Activated naive CD4-positive, alpha-beta T cell treated with anti-CD3 and anti-CD28 coated beads, Interleukin-2, amount 10 ng/mL, durations not matched to agents 7 days and 5 days (primary cell): ENCODE measurements around the gene ARID5B.
"Not testable (repeated sequence)": the region's sequence is repeated elsewhere in the genome, so short reads cannot be mapped to it uniquely, and the experiment has no call there.

Experiments
- CTCF ChIA-PET: fragments of 350-600 bp; sonication (Branson Sonifier 250); formaldehyde crosslinking; loops from one replicate; lab custom pipeline; 2021; ENCODE audit warnings: antibody characterized with exemption; lab: Charles Lee
- DNase-seq: peaks from one replicate; pipeline ENCODE4 v3.0.0-alpha.2; 2020
- H3K27ac Mint-ChIP-seq: one replicate; pipeline ENCODE4 v1.8.0; 2021; ENCODE audit warnings: mild to moderate bottlenecking, moderate library complexity, mixed read lengths
- H3K27me3 Mint-ChIP-seq: one replicate; pipeline ENCODE4 v1.8.0; 2021; ENCODE audit warnings: mild to moderate bottlenecking, mixed read lengths
- H3K36me3 Mint-ChIP-seq: one replicate; pipeline ENCODE4 v1.8.0; 2021; ENCODE audit warnings: mixed read lengths
- H3K4me1 Mint-ChIP-seq: one replicate; pipeline ENCODE4 v1.8.0; 2021; ENCODE audit warnings: mixed read lengths
- H3K4me3 Mint-ChIP-seq: one replicate; pipeline ENCODE4 v1.8.0; 2021; ENCODE audit warnings: mild to moderate bottlenecking, moderate library complexity, mixed read lengths
- H3K9me3 Mint-ChIP-seq: one replicate; pipeline ENCODE4 v1.8.0; 2021; ENCODE audit warnings: mixed read lengths

The ARID5B gene

GRCh38 chr10:61900829-61901792, at the start of gene ARID5B:
ARID5B (plus strand) TSS chr10:61901699; CDS start chr10:61901710, 11 bp downstream.
- Mint-ChIP-seq H3K27me3 (no peaks in the 10 kb centered on the region), H3K36me3 (peaks cover 20% of the 10 kb centered on the region), H3K4me1 (peaks cover 55% of the 10 kb centered on the region), H3K27ac (peak within 1 kb of the TSS; percentile 99), H3K9me3 (no peaks in the 10 kb centered on the region), H3K4me3 (peak within 1 kb of the TSS; percentile 94)
- CTCF ChIA-PET = interaction anchor here (0.7 to 4.0 kb wide), 7 partner anchors 87 to 344 kb away, joined by 3 to 19 read pairs (median 9); no protein-coding TSS in a partner anchor
- peak; percentile 68 for DNase-seq

GRCh38 chr10:61852261-61852660, 49.2 kb upstream of the ARID5B start:
- H3K4me3 Mint-ChIP-seq = no peak overlapping the region
- H3K27me3 Mint-ChIP-seq = peaks cover 2% of the 10 kb centered on the region
- H3K27ac Mint-ChIP-seq = no peak overlapping the region
- DNase-seq = no peak
- no peaks in the 10 kb centered on the region for H3K36me3 Mint-ChIP-seq
- no peaks in the 10 kb centered on the region for H3K9me3 Mint-ChIP-seq
- peaks cover under 1% of the 10 kb centered on the region for H3K4me1 Mint-ChIP-seq
- CTCF ChIA-PET = no interaction called here

GRCh38 chr10:61855771-61856170, 45.7 kb upstream of the ARID5B start:
- no peak for DNase-seq

GRCh38 chr10:61857746-61858145, 43.8 kb upstream of the ARID5B start:
- Mint-ChIP-seq H3K27me3 (peaks cover 8% of the 10 kb centered on the region), H3K36me3 (no peaks in the 10 kb centered on the region), H3K4me1 (no peaks in the 10 kb centered on the region), H3K4me3 (no peak overlapping the region), H3K9me3 (no peaks in the 10 kb centered on the region), H3K27ac (no peak overlapping the region)
- no peak for DNase-seq
- CTCF ChIA-PET = interaction anchor here (0.7 kb wide), 1 partner anchor 240 kb away, joined by 3 read pairs; no protein-coding TSS in a partner anchor

More at GRCh38 chr10:61855771-61856170, 45.7 kb upstream of the ARID5B start:
- CTCF ChIA-PET = interaction anchor here (0.8 kb wide), 1 partner anchor 105 kb away, joined by 4 read pairs; no protein-coding TSS in a partner anchor
- Mint-ChIP-seq H3K27me3 (peaks cover 8% of the 10 kb centered on the region), H3K4me1 (no peaks in the 10 kb centered on the region), H3K9me3 (no peaks in the 10 kb centered on the region), H3K4me3 (no peak overlapping the region), H3K27ac (no peak overlapping the region), H3K36me3 (no peaks in the 10 kb centered on the region)

GRCh38 chr10:61859786-61860185, 41.7 kb upstream of the ARID5B start:
- Mint-ChIP-seq H3K27me3 (peaks cover 8% of the 10 kb centered on the region), H3K9me3 (no peaks in the 10 kb centered on the region), H3K4me1 (no peaks in the 10 kb centered on the region), H3K27ac (no peak overlapping the region), H3K36me3 (no peaks in the 10 kb centered on the region), H3K4me3 (no peak overlapping the region)
- CTCF ChIA-PET = no interaction called here
- DNase-seq = no peak

- no peaks in the 10 kb centered on the region for H3K36me3 Mint-ChIP-seq
- CTCF ChIA-PET = interaction anchor here (1.3 kb wide), 1 partner anchor 27 kb away, joined by 4 read pairs; no protein-coding TSS in a partner anchor
- no peak overlapping the region for H3K4me3 Mint-ChIP-seq
- no peak for DNase-seq
- H3K4me1 Mint-ChIP-seq = no peaks in the 10 kb centered on the region
- H3K9me3 Mint-ChIP-seq = no peaks in the 10 kb centered on the region
- H3K27ac Mint-ChIP-seq = no peak overlapping the region
- H3K27me3 Mint-ChIP-seq = peaks cover 8% of the 10 kb centered on the region
Measured at GRCh38 chr10:61860964-61861758, 40.3 kb upstream of the ARID5B start.

GRCh38 chr10:61863981-61864380, 37.5 kb upstream of the ARID5B start:
- H3K4me3 Mint-ChIP-seq = no peak overlapping the region
- H3K27ac Mint-ChIP-seq = no peak overlapping the region
- H3K9me3 Mint-ChIP-seq = no peaks in the 10 kb centered on the region
- H3K27me3 Mint-ChIP-seq = peaks cover 4% of the 10 kb centered on the region
- no peaks in the 10 kb centered on the region for H3K36me3 Mint-ChIP-seq
- CTCF ChIA-PET = no interaction called here
- DNase-seq = no peak
- peaks cover 12% of the 10 kb centered on the region for H3K4me1 Mint-ChIP-seq

GRCh38 chr10:61866700-61867368, 34.7 kb upstream of the ARID5B start:
- no peaks in the 10 kb centered on the region for H3K36me3 Mint-ChIP-seq
- H3K27me3 Mint-ChIP-seq = peaks cover 5% of the 10 kb centered on the region
- H3K4me3 Mint-ChIP-seq = peak overlapping the region; percentile 21
- no peaks in the 10 kb centered on the region for H3K9me3 Mint-ChIP-seq
- DNase-seq = no peak
- H3K27ac Mint-ChIP-seq = no peak overlapping the region
- CTCF ChIA-PET = interaction anchor here (1.3 to 3.4 kb wide), 2 partner anchors 116 to 726 kb away, joined by 3 to 20 read pairs; no protein-coding TSS in a partner anchor
- H3K4me1 Mint-ChIP-seq = peaks cover 12% of the 10 kb centered on the region

GRCh38 chr10:61867374-61867773, 34.1 kb upstream of the ARID5B start:
- not testable (repeated sequence) for H3K36me3 Mint-ChIP-seq, H3K27ac Mint-ChIP-seq, H3K9me3 Mint-ChIP-seq, H3K27me3 Mint-ChIP-seq
- CTCF ChIA-PET = interaction anchor here (1.0 to 3.4 kb wide), 4 partner anchors 102 to 726 kb away, joined by 3 to 20 read pairs (median 3); no protein-coding TSS in a partner anchor
- Mint-ChIP-seq H3K4me1 (peaks cover 12% of the 10 kb centered on the region), H3K4me3 (peak overlapping the region; percentile 21)
- DNase-seq = peak; percentile 38

- not testable (repeated sequence) for H3K36me3 Mint-ChIP-seq, H3K9me3 Mint-ChIP-seq, H3K27me3 Mint-ChIP-seq
- H3K27ac Mint-ChIP-seq = peak overlapping the region; percentile 73
- CTCF ChIA-PET = interaction anchor here (0.8 to 3.4 kb wide), 6 partner anchors 102 to 727 kb away, joined by 3 to 20 read pairs (median 3); no protein-coding TSS in a partner anchor
- DNase-seq = peak; percentile 79
- peaks cover 12% of the 10 kb centered on the region for H3K4me1 Mint-ChIP-seq
- peak overlapping the region; percentile 53 for H3K4me3 Mint-ChIP-seq
Measured at GRCh38 chr10:61867817-61868216, 33.7 kb upstream of the ARID5B start.

GRCh38 chr10:61869041-61869675, 32.3 kb upstream of the ARID5B start:
- no peak overlapping the region for H3K27ac Mint-ChIP-seq
- CTCF ChIA-PET = interaction anchor here (3.4 kb wide), 1 partner anchor 118 kb away, joined by 20 read pairs; no protein-coding TSS in a partner anchor

GRCh38 chr10:61869774-61870525, 31.5 kb upstream of the ARID5B start:
- CTCF ChIA-PET = interaction anchor here (0.6 to 0.8 kb wide), 2 partner anchors 140 to 378 kb away, joined by 3 to 4 read pairs; no protein-coding TSS in a partner anchor
- H3K27ac Mint-ChIP-seq = no peak overlapping the region
- H3K4me3 Mint-ChIP-seq = no peak overlapping the region
- H3K27me3 Mint-ChIP-seq = peaks cover 8% of the 10 kb centered on the region
- H3K4me1 Mint-ChIP-seq = peaks cover 12% of the 10 kb centered on the region
- H3K36me3 Mint-ChIP-seq = no peaks in the 10 kb centered on the region
- no peaks in the 10 kb centered on the region for H3K9me3 Mint-ChIP-seq
- DNase-seq = no peak

More at GRCh38 chr10:61869041-61869675, 32.3 kb upstream of the ARID5B start:
- no peak for DNase-seq
- Mint-ChIP-seq H3K9me3 (no peaks in the 10 kb centered on the region), H3K27me3 (peaks cover 8% of the 10 kb centered on the region), H3K36me3 (no peaks in the 10 kb centered on the region), H3K4me1 (peaks cover 12% of the 10 kb centered on the region), H3K4me3 (no peak overlapping the region)
